BLaER1 (cell line): ENCODE measurements around the gene COMTD1.
"Not testable (repeated sequence)": the region's sequence is repeated elsewhere in the genome, so short reads cannot be mapped to it uniquely, and the experiment has no call there.

Source experiments
- H3K27ac ChIP-seq: shearing (Covaris generic); formaldehyde crosslinking; 2 replicates; pipeline ENCODE4 v1.8.1; 2022
- H3K27me3 ChIP-seq: shearing (Covaris generic); formaldehyde crosslinking; 2 replicates; pipeline ENCODE4 v1.8.1; 2022
- H3K36me3 ChIP-seq: shearing (Covaris generic); formaldehyde crosslinking; 2 replicates; pipeline ENCODE4 v1.8.1; 2022
- H3K4me1 ChIP-seq: shearing (Covaris generic); formaldehyde crosslinking; 2 replicates; pipeline ENCODE4 v1.8.1; 2022
- H3K4me2 ChIP-seq: shearing (Covaris generic); formaldehyde crosslinking; 2 replicates; pipeline ENCODE4 v1.8.1; 2022
- H3K4me3 ChIP-seq: shearing (Covaris generic); formaldehyde crosslinking; 2 replicates; pipeline ENCODE4 v1.8.1; 2022
- H3K9ac ChIP-seq: shearing (Covaris generic); formaldehyde crosslinking; 2 replicates; pipeline ENCODE4 v1.8.1; 2022
- H3K9me3 ChIP-seq: shearing (Covaris generic); formaldehyde crosslinking; 2 replicates; pipeline ENCODE4 v1.8.1; 2022
- H4K20me1 ChIP-seq: shearing (Covaris generic); formaldehyde crosslinking; 2 replicates; pipeline ENCODE4 v1.8.1; 2022
- Cebpa-rat ChIP-seq: shearing (Covaris generic); IDR thresholded peaks from 2 replicates; pipeline ENCODE4 v1.8.1; 2022

Gene COMTD1

DNA sequence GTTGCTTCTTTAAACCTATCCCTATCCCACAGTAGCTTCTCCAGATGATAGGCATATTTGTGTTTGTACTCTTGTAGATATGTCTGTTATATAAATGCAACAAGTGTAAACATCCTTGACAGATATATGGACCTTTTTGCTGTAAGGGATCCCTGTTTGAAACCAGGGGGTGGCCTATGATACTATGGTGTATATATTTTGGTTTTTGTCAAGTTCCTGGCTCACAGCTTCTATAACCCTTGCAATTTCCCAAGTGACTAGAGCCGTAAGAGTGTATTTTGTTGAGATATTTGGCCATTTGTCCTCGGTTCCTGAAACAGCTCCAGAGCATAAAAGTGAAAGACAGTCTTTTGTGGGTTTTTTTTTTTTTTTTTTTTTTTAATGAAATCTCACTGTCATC, 9.7 kb downstream of the COMTD1 start:
- Histone ChIP-seq H3K27ac (no peak overlapping the region), H3K36me3 (peaks cover 98% of the 10 kb centered on the region), H3K9me3 (no peaks in the 10 kb centered on the region), H3K4me2 (no peak overlapping the region), H3K9ac (no peak overlapping the region), H3K4me3 (no peak overlapping the region), H4K20me1 (peaks cover 100% of the 10 kb centered on the region), H3K4me1 (no peaks in the 10 kb centered on the region), H3K27me3 (no peaks in the 10 kb centered on the region)
- no peak for TF ChIP-seq Cebpa-rat

GRCh38 chr10:75223507-75223906, 12.2 kb downstream of the COMTD1 start:
- no peak for TF ChIP-seq Cebpa-rat
- Histone ChIP-seq H4K20me1 (peaks cover 98% of the 10 kb centered on the region), H3K27me3 (no peaks in the 10 kb centered on the region), H3K36me3 (peaks cover 100% of the 10 kb centered on the region), H3K4me2 (no peak overlapping the region), H3K27ac (no peak overlapping the region), H3K4me3 (no peak overlapping the region), H3K4me1 (no peaks in the 10 kb centered on the region), H3K9ac (no peak overlapping the region), H3K9me3 (no peaks in the 10 kb centered on the region)

DNA sequence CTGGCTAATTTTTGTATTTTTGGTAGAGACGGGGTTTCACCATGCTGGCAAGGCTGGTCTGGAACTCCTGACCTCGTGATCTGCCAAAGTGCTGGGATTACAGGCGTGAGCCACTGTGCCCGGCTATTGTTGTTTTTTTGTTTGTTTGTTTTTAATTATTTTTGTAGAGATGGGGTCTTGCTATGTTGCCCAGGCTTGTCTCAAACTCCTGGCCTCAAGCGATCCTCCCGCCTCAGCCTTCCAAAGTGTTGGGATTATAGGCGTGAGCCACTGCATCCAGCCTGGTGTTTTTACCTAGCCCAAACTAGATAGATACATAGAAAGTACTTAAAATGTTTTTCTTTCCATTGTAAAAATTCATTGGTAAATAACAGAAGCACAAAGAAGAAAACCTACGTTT, 14.3 kb downstream of the COMTD1 start:
- H3K27ac ChIP-seq, H3K9me3 ChIP-seq, H3K4me1 ChIP-seq, H3K4me2 ChIP-seq, H3K4me3 ChIP-seq, H3K27me3 ChIP-seq, H3K9ac ChIP-seq: not testable (repeated sequence)
- Histone ChIP-seq H3K36me3 (peaks cover 100% of the 10 kb centered on the region), H4K20me1 (peaks cover 98% of the 10 kb centered on the region)

GRCh38 chr10:75220274-75220673, 15.5 kb downstream of the COMTD1 start:
- no peak overlapping the region for H3K9ac ChIP-seq
- H4K20me1 ChIP-seq: peaks cover 98% of the 10 kb centered on the region
- H3K4me2 ChIP-seq: no peak overlapping the region
- no peaks in the 10 kb centered on the region for H3K4me1 ChIP-seq
- TF ChIP-seq Cebpa-rat: no peak
- no peak overlapping the region for H3K27ac ChIP-seq
- no peaks in the 10 kb centered on the region for H3K9me3 ChIP-seq
- peaks cover 100% of the 10 kb centered on the region for H3K36me3 ChIP-seq
- no peaks in the 10 kb centered on the region for H3K27me3 ChIP-seq
- no peak overlapping the region for H3K4me3 ChIP-seq

- peak overlapping the region; percentile 97; the same call in 1 of the 2 replicates for H3K4me3 ChIP-seq
- no peak overlapping the region for H3K27ac ChIP-seq
- H4K20me1 ChIP-seq: peaks cover 64% of the 10 kb centered on the region
- H3K27me3 ChIP-seq: no peaks in the 10 kb centered on the region
- peak overlapping the region; percentile 99; the same call in 1 of the 2 replicates for H3K9ac ChIP-seq
- peak overlapping the region; percentile 88 for H3K4me2 ChIP-seq
- H3K4me1 ChIP-seq: peaks cover 24% of the 10 kb centered on the region
- no peaks in the 10 kb centered on the region for H3K9me3 ChIP-seq
- no peak for TF ChIP-seq Cebpa-rat
- peaks cover 54% of the 10 kb centered on the region for H3K36me3 ChIP-seq
Measured at GRCh38 chr10:75212343-75212742, 23.4 kb downstream of the COMTD1 start.

DNA sequence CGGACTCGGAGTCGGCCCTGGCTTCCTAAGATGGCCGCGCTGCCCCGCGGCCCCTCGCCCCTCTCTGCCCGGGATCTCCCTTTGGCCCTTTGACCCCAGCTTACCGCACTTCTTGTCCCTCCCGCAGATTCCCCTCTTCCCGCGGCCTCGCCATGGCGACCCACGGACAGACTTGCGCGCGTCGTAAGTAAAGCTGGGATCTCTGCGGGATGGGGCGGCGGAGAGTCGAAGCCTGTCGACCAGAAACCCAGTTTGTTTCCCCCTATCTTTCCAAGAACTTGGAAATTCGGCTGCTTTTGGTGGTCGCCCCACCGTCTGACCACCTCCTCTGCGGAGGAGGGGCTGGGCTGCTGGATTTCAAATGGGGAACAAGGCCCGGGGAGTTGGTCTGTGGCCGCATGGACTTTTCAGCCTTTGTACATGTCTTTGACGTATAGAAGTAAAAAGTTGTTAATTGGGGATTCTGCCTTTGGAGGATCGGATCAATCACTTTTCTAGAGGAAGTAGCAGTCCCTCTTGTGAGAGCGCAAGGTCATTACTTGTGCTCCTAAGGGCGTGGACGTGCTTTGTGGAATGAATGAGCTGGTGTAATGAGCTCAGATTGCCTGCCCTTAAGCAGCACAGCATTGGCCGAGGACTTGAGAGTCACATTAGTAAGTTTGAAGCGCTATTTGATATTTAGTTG, 24.6 kb downstream of the COMTD1 start:
- Histone ChIP-seq H3K36me3 (peaks cover 42% of the 10 kb centered on the region), H3K9ac (peak overlapping the region; percentile 99), H3K27ac (peak overlapping the region; percentile 100), H4K20me1 (peaks cover 53% of the 10 kb centered on the region), H3K9me3 (no peaks in the 10 kb centered on the region), H3K27me3 (no peaks in the 10 kb centered on the region), H3K4me3 (peak overlapping the region; percentile 97), H3K4me2 (peak overlapping the region; percentile 88), H3K4me1 (peaks cover 24% of the 10 kb centered on the region)
- TF ChIP-seq Cebpa-rat: no peak

GRCh38 chr10:75210282-75211006, 25.3 kb downstream of the COMTD1 start, which contains the start of gene VDAC2:
TSS of gene VDAC2 (plus strand) at chr10:75210796. CDS start at chr10:75211159, 363 bp downstream.
- H4K20me1 ChIP-seq: peaks cover 45% of the 10 kb centered on the region
- no peaks in the 10 kb centered on the region for H3K9me3 ChIP-seq
- H3K4me1 ChIP-seq: peaks cover 24% of the 10 kb centered on the region
- peak within 1 kb of the TSS; percentile 99 for H3K9ac ChIP-seq
- TF ChIP-seq Cebpa-rat: no peak
- peak within 1 kb of the TSS; percentile 97 for H3K4me3 ChIP-seq
- no peaks in the 10 kb centered on the region for H3K27me3 ChIP-seq
- peak within 1 kb of the TSS; percentile 100 for H3K27ac ChIP-seq
- H3K4me2 ChIP-seq: peak within 1 kb of the TSS; percentile 88
- peaks cover 35% of the 10 kb centered on the region for H3K36me3 ChIP-seq

DNA sequence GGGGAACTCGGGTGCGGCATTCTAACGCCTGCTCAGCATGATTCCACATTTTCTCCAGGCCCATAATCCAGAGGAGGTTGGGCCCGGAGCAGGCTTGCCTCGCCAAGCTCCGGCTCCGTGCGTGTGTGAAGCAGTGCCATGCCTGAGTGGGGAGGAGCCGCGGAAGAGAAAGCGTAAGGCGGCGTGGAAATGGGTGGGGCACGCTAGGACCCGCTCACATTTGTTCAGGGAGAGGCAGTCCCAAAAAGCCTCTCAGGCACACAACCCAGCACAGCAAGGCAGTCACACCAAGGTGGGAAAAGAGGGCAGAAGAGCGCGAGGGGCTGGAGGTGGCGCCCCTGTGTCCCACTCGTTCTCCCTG, 25.9 kb downstream of the COMTD1 start:
- peaks cover 24% of the 10 kb centered on the region for H3K4me1 ChIP-seq

GRCh38 chr10:75209086-75209920, 26.5 kb downstream of the COMTD1 start:
- Histone ChIP-seq H3K36me3 (peaks cover 23% of the 10 kb centered on the region), H3K27ac (peak overlapping the region; percentile 100), H3K4me1 (peaks cover 24% of the 10 kb centered on the region), H3K4me2 (peak overlapping the region; percentile 88), H4K20me1 (peaks cover 34% of the 10 kb centered on the region), H3K4me3 (peak overlapping the region; percentile 97), H3K9ac (peak overlapping the region; percentile 99), H3K27me3 (no peaks in the 10 kb centered on the region), H3K9me3 (no peaks in the 10 kb centered on the region)
- TF ChIP-seq Cebpa-rat: no peak

More for the DNA sequence above, 25.9 kb downstream of the COMTD1 start:
- peaks cover 29% of the 10 kb centered on the region for H3K36me3 ChIP-seq
- peaks cover 40% of the 10 kb centered on the region for H4K20me1 ChIP-seq
- TF ChIP-seq Cebpa-rat: no peak
- H3K27me3 ChIP-seq: no peaks in the 10 kb centered on the region
- peak overlapping the region; percentile 88 for H3K4me2 ChIP-seq
- peak overlapping the region; percentile 100 for H3K27ac ChIP-seq
- H3K9me3 ChIP-seq: no peaks in the 10 kb centered on the region
- H3K9ac ChIP-seq: peak overlapping the region; percentile 99
- H3K4me3 ChIP-seq: peak overlapping the region; percentile 97
